Measurements from ENCODE around the gene CACNG7.

DNA sequence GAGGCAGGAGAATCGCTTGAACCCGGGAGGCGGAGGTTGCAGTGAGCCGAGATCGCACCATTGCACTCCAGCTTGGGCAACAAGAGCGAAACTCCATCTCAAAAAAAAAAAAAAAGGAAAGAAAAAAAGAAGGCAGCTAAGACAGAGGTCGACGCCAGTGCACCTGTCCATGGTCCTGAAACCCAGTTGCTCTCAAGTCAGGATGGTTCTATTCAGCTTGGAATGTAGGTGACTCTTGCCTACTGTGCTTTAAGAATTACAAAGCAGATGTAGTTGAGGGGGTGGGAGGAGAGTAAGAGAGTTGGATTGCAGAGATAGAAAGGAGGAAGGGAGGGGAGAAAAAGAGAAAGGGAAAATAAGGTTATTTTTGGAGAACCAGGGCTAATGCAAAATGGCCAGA is 18.7 kb downstream of the CACNG7 start:
- no peak for TF ChIP-seq POLR2A (IDR thresholded peaks at IDR 0.05; ENCODE audit: low read depth, low read length)
- no peak for TF ChIP-seq POLR2AphosphoS5 (IDR thresholded peaks at IDR 0.05; ENCODE audit: low read depth, low read length)
- no peak for TF ChIP-seq TAF1 (IDR thresholded peaks at IDR 0.05; ENCODE audit: borderline replicate concordance, low read depth, low read length)
